H1 (cell line): Measurements from ENCODE around the gene HBB. TPM values are rescaled to one million over a fixed set of nuclear protein-coding genes. Genes with fewer than 3 reads are reported as not detected.

Experiments
- CTCF ChIA-PET: fragments of 300-600 bp; sonication (Branson Sonifier 250); formaldehyde crosslinking; loops from one replicate; lab custom pipeline; 2021; ENCODE audit not compliant: partially characterized antibody; lab: Charles Lee
- POLR2A ChIA-PET: fragments of 300-600 bp; sonication (Branson Sonifier 250); formaldehyde crosslinking; loops from one replicate; lab custom pipeline; 2021; ENCODE audit warnings: inconsistent platforms; ENCODE audit not compliant: partially characterized antibody; lab: Charles Lee
- DNase-seq, 2 experiments: peaks; one replicate each; pipeline versions ENCODE4 v3.0.0 to v3.0.0-alpha.2; 2010 to 2022; ENCODE audit warnings: low spot score in 2 of 2, low read depth in 1 of 2, mixed read lengths in 1 of 2
- FAIRE-seq: peaks from 2 replicates; lab custom pipeline; 2011; peaks lifted over from hg19 to GRCh38; lab: Jason Lieb, UNC
- H2AFZ ChIP-seq: 2 replicates; pipeline ENCODE4 v1.8.1; 2012; ENCODE audit warnings: low read length, inconsistent platforms
- H2AK5ac ChIP-seq: 2 replicates; pipeline ENCODE4 v1.6.1; 2013; ENCODE audit warnings: low read depth, low read length
- H2BK120ac ChIP-seq: replicated peaks from 2 replicates; pipeline ENCODE3; 2013; ENCODE audit warnings: low read depth, low read length, inconsistent platforms
- H2BK12ac ChIP-seq: 2 replicates; pipeline ENCODE4 v1.6.1; 2013; ENCODE audit warnings: low read depth, low read length
- H2BK15ac ChIP-seq: 2 replicates; pipeline ENCODE4 v1.6.1; 2013; ENCODE audit warnings: low read length
- H2BK20ac ChIP-seq: 2 replicates; pipeline ENCODE4 v1.6.1; 2013; ENCODE audit warnings: low read length
- H2BK5ac ChIP-seq: 2 replicates; pipeline ENCODE4 v1.6.1; 2013; ENCODE audit warnings: low read depth, low read length
- H3K14ac ChIP-seq: 2 replicates; pipeline ENCODE4 v1.6.1; 2013; ENCODE audit warnings: inconsistent platforms; ENCODE audit not compliant: insufficient read length
- H3K18ac ChIP-seq: 2 replicates; pipeline ENCODE4 v1.6.1; 2013; ENCODE audit warnings: low read length; ENCODE audit errors: extremely low read depth
- H3K23ac ChIP-seq: 2 replicates; pipeline ENCODE4 v1.6.1; 2013; ENCODE audit warnings: inconsistent platforms; ENCODE audit not compliant: insufficient read length
- H3K23me2 ChIP-seq: 2 replicates; pipeline ENCODE4 v1.6.1; 2013; ENCODE audit warnings: low read depth, low read length
- H3K27ac ChIP-seq: 2 replicates; pipeline ENCODE4 v1.6.1; 2011; ENCODE audit warnings: low read depth, low read length, inconsistent platforms
- H3K27me3 ChIP-seq, 4 experiments: replicated peaks in 1 of 4; 1 replicate in 1 of 4; 2 replicates in 3 of 4; pipeline versions ENCODE4 v1.6.1 to v1.8.1; 2011 to 2013; ENCODE audit warnings: low read length in 3 of 4, mild to moderate bottlenecking in 3 of 4, inconsistent platforms in 2 of 4, mixed read lengths in 2 of 4, moderate library complexity in 1 of 4; ENCODE audit not compliant: control insufficient read depth in 3 of 4, insufficient read depth in 3 of 4; ENCODE audit errors: extremely low read depth in 1 of 4
- H3K36me3 ChIP-seq, 4 experiments: 2 replicates each; pipeline versions ENCODE4 v1.6.1 to v1.8.1; 2011 to 2013; ENCODE audit warnings: mild to moderate bottlenecking in 4 of 4, low read length in 3 of 4, moderate library complexity in 2 of 4, control low read depth in 1 of 4, inconsistent platforms in 1 of 4; ENCODE audit not compliant: insufficient read depth in 4 of 4, control insufficient read depth in 2 of 4
- H3K4ac ChIP-seq: replicated peaks from 2 replicates; pipeline ENCODE3; 2013; ENCODE audit warnings: low read length, low read depth, mixed read lengths, inconsistent platforms; ENCODE audit not compliant: insufficient read length
- H3K4me1 ChIP-seq, 4 experiments: replicated peaks in 1 of 4; 1 replicate in 1 of 4; 2 replicates in 3 of 4; pipeline versions ENCODE4 v1.6.1 to v1.8.1; 2011 to 2013; ENCODE audit warnings: low read length in 3 of 4, inconsistent platforms in 2 of 4, mixed read lengths in 1 of 4; ENCODE audit not compliant: insufficient read depth in 4 of 4, control insufficient read depth in 3 of 4
- H3K4me2 ChIP-seq, 2 experiments: 2 replicates each; pipeline versions ENCODE4 v1.6.1 to v1.8.1; 2011 to 2013; ENCODE audit warnings: low read depth in 2 of 2, low read length in 2 of 2, control low read depth in 1 of 2, inconsistent platforms in 1 of 2, mild to moderate bottlenecking in 1 of 2; ENCODE audit not compliant: insufficient read depth in 1 of 2
- H3K4me3 ChIP-seq, 4 experiments: fragments of 200-600, 300-600 bp in 1 of 4; sonication (generic), shearing (Covaris generic), sonication (Bioruptor Twin) in 1 of 4; 2 replicates each; pipeline versions ENCODE4 v1.5.1 to v1.8.1; 2011 to 2016; ENCODE audit warnings: low read length in 4 of 4, low read depth in 3 of 4, control low read depth in 2 of 4, inconsistent platforms in 2 of 4, mild to moderate bottlenecking in 2 of 4, mixed read lengths in 1 of 4, moderate library complexity in 1 of 4; ENCODE audit not compliant: insufficient read depth in 2 of 4; ENCODE audit errors: extremely low read depth in 1 of 4
- H3K56ac ChIP-seq: replicated peaks from 2 replicates; pipeline ENCODE3; 2013; ENCODE audit warnings: low read depth, mild to moderate bottlenecking, mixed read lengths, low read length, inconsistent platforms; ENCODE audit not compliant: insufficient read length
- H3K79me1 ChIP-seq: 2 replicates; pipeline ENCODE4 v1.6.1; 2013; ENCODE audit warnings: low read depth, low read length, control low read depth
- H3K79me2 ChIP-seq, 2 experiments: 2 replicates each; pipeline versions ENCODE4 v1.6.1 to v1.8.1; 2012 to 2013; ENCODE audit warnings: low read length in 2 of 2, mild to moderate bottlenecking in 2 of 2, inconsistent platforms in 1 of 2; ENCODE audit not compliant: insufficient read depth in 2 of 2, control insufficient read depth in 1 of 2
- H3K9ac ChIP-seq, 4 experiments: replicated peaks in 1 of 4; 1 replicate in 1 of 4; 2 replicates in 3 of 4; pipeline versions ENCODE4 v1.6.1 to v1.8.1; 2011 to 2013; ENCODE audit warnings: low read depth in 3 of 4, low read length in 3 of 4, control low read depth in 2 of 4, mild to moderate bottlenecking in 2 of 4, moderate library complexity in 2 of 4, inconsistent platforms in 1 of 4; ENCODE audit errors: extremely low read depth in 1 of 4
- H3K9me3 ChIP-seq, 2 experiments: 2 replicates each; pipeline versions ENCODE4 v1.6.1 to v1.8.1; 2012 to 2013; ENCODE audit warnings: mild to moderate bottlenecking in 2 of 2, moderate library complexity in 2 of 2, control low read depth in 1 of 2, inconsistent platforms in 1 of 2, low read depth in 1 of 2, low read length in 1 of 2, mixed read lengths in 1 of 2; ENCODE audit not compliant: insufficient read depth in 2 of 2
- H4K20me1 ChIP-seq, 2 experiments: replicated peaks in 1 of 2; 2 replicates each; pipeline versions ENCODE3 to v1.8.1; 2011 to 2013; ENCODE audit warnings: inconsistent platforms in 2 of 2, low read length in 2 of 2, mild to moderate bottlenecking in 1 of 2; ENCODE audit not compliant: insufficient read depth in 2 of 2, control insufficient read depth in 1 of 2
- H4K5ac ChIP-seq: 2 replicates; pipeline ENCODE4 v1.6.1; 2013; ENCODE audit warnings: low read length, low read depth, mixed read lengths, inconsistent platforms; ENCODE audit not compliant: insufficient read length
- H4K8ac ChIP-seq: 2 replicates; pipeline ENCODE4 v1.8.0; 2013; ENCODE audit warnings: mild to moderate bottlenecking, moderate library complexity, low read length, inconsistent platforms; ENCODE audit not compliant: insufficient read depth; ENCODE audit errors: extremely low read depth
- H4K91ac ChIP-seq: replicated peaks from 2 replicates; pipeline ENCODE3; 2013; ENCODE audit warnings: low read length, mixed read lengths, inconsistent platforms; ENCODE audit not compliant: insufficient read length
- ASH2L ChIP-seq: fragments of 200-600, 300-600 bp; sonication (generic); IDR thresholded peaks from one replicate; pipeline ENCODE4 v1.7.1; 2017; ENCODE audit warnings: low read length
- BACH1 ChIP-seq: IDR thresholded peaks from 2 replicates; pipeline ENCODE4 v1.6.1; 2012; ENCODE audit warnings: low read length, improper control_type of control experiment
- CHD2 ChIP-seq: IDR thresholded peaks from 2 replicates; pipeline ENCODE4 v1.6.1; 2012; ENCODE audit warnings: low read length, improper control_type of control experiment
- HDAC6 ChIP-seq: IDR thresholded peaks from one replicate; pipeline ENCODE4 v1.7.1; 2012; ENCODE audit warnings: low read depth, mild to moderate bottlenecking, inconsistent platforms, low read length, moderate library complexity
- JUND ChIP-seq: IDR thresholded peaks from 2 replicates; pipeline ENCODE4 v1.6.1; 2011; ENCODE audit warnings: mild to moderate bottlenecking, improper control_type of control experiment, low read length
- KDM4A ChIP-seq: IDR thresholded peaks from one replicate; pipeline ENCODE4 v1.7.1; 2012; ENCODE audit warnings: low read depth, mild to moderate bottlenecking, moderate library complexity, low read length, inconsistent platforms; ENCODE audit not compliant: severe bottlenecking
- KDM5A ChIP-seq: fragments of 200-600 bp; IDR thresholded peaks from 2 replicates; pipeline ENCODE4 v1.7.1; 2012; ENCODE audit warnings: mild to moderate bottlenecking, low read length, inconsistent platforms, mixed read lengths
- MAFK ChIP-seq: IDR thresholded peaks from 2 replicates; pipeline ENCODE4 v1.6.1; 2012; ENCODE audit warnings: low read depth, mild to moderate bottlenecking, improper control_type of control experiment, low read length
- NANOG ChIP-seq: IDR thresholded peaks from 2 replicates; pipeline ENCODE4 v1.6.1; 2011; ENCODE audit warnings: low read length, low read depth, mild to moderate bottlenecking, inconsistent platforms; ENCODE audit not compliant: insufficient read depth, poor library complexity, severe bottlenecking
- RAD21 ChIP-seq, 2 experiments: IDR thresholded peaks in 1 of 2; conservative IDR thresholded peaks in 1 of 2; 2 replicates each; pipeline ENCODE4 v1.6.1; 2011; ENCODE audit warnings: low read depth in 2 of 2, low read length in 2 of 2, improper control_type of control experiment in 1 of 2, inconsistent platforms in 1 of 2, mild to moderate bottlenecking in 1 of 2, moderate library complexity in 1 of 2
- RBBP5 ChIP-seq: IDR thresholded peaks from 2 replicates; pipeline ENCODE4 v1.7.1; 2012; ENCODE audit warnings: low read depth, mild to moderate bottlenecking, inconsistent platforms, low read length, moderate library complexity, borderline replicate concordance
- SP1 ChIP-seq: IDR thresholded peaks from 2 replicates; pipeline ENCODE4 v1.6.1; 2011; ENCODE audit warnings: low read depth, low read length
- SRF ChIP-seq: IDR thresholded peaks from 2 replicates; pipeline ENCODE4 v1.6.1; 2011; ENCODE audit warnings: mild to moderate bottlenecking, low read depth, low read length, moderate library complexity
- TBP ChIP-seq: IDR thresholded peaks from 2 replicates; pipeline ENCODE4 v1.6.1; 2011; ENCODE audit warnings: low read depth, low read length, improper control_type of control experiment
- WGBS, 2 experiments: shearing (Covaris generic) in 1 of 2; methylation state at CpG; one replicate each; pipeline versions ENCODE4 v1.1.6 to v1.1.7; 2013 to 2015; ENCODE audit warnings: low lambda C conversion rate in 2 of 2, mixed read lengths in 2 of 2, inconsistent platforms in 1 of 2, low coverage in 1 of 2, missing lambda C conversion rate in 1 of 2; ENCODE audit not compliant: insufficient replicate concordance in 2 of 2, insufficient coverage in 1 of 2, insufficient read length in 1 of 2; ENCODE audit errors: extremely low coverage in 1 of 2, missing lambda C conversion rate in 1 of 2; 5-methylcytosine and 5-hydroxymethylcytosine counted together
- polyA plus RNA-seq, 7 experiments: library from polyadenylated mRNA; depleted of rRNA in 3 of 7; stranded (reverse) in 5 of 7; unstranded in 2 of 7; fragments of >200 nt in 5 of 7; fragments of 200-250 nt in 2 of 7; gene quantifications; 1 replicate in 5 of 7; 2 replicates in 1 of 7; 4 replicates in 1 of 7; pipeline versions ENCODE4 v1.2.1 to v1.2.3, GENCODE V29; 2011 to 2013; ENCODE audit warnings: missing spikeins in 2 of 7, mixed read lengths in 2 of 7
- total RNA-seq: library from RNA; stranded (reverse); fragmentation: NEBNext Ultra II Directional; extraction: Animal tissue kit (Norgen Biotek cat#: 25700); gene quantifications from 2 replicates; pipeline ENCODE4 v1.2.1, GENCODE V29; 2021

The HBB gene
- total and polyA plus RNA-seq, 2 of the 8 experiments (the other 6 are each of a cell fraction or from before 2014, with no cell fraction given) = not detected

- Histone ChIP-seq H2AK5ac (no peak overlapping the region), H4K20me1 (no peaks in the 10 kb centered on the region), H2BK5ac (no peak overlapping the region), H3K79me2 (no peaks in the 10 kb centered on the region), H2BK12ac (no peak overlapping the region), H3K4me1 (no peaks in the 10 kb centered on the region), H2BK20ac (no peak overlapping the region), H3K27ac (no peak overlapping the region), H4K91ac (no peak overlapping the region), H4K5ac (no peak overlapping the region), H3K4ac (no peak overlapping the region), H3K18ac (no peak overlapping the region), H3K23me2 (no peaks in the 10 kb centered on the region; the same call in 1 of the 2 replicates), H4K8ac (no peak overlapping the region), H2BK120ac (no peak overlapping the region), H3K4me3 (no peak overlapping the region), H3K56ac (no peak overlapping the region), H3K79me1 (no peaks in the 10 kb centered on the region), H3K23ac (no peak overlapping the region), H3K36me3 (no peaks in the 10 kb centered on the region), H2BK15ac (no peak overlapping the region), H3K9ac (no peak overlapping the region), H3K9me3 (no peaks in the 10 kb centered on the region), H3K27me3 (no peaks in the 10 kb centered on the region), H2AFZ (no peak overlapping the region), H3K14ac (no peak overlapping the region), H3K4me2 (no peak overlapping the region)
- DNase-seq = no peak
- ChIA-PET POLR2A (no interaction called here), CTCF (no interaction called here)
- WGBS, 2 experiments = 85% methylated on average over 10 of the region's 10 CpGs; no CpG with 5 or more reads in 1 of the 2 experiments
- FAIRE-seq = no peak
- TF ChIP-seq HDAC6 = no peak
- no peak for TF ChIP-seq KDM5A
- no peak for TF ChIP-seq NANOG
- no peak for TF ChIP-seq JUND
- TF ChIP-seq ASH2L = no peak
- TF ChIP-seq SP1 = no peak
- no peak for TF ChIP-seq RAD21 (IDR thresholded peaks at IDR 0.05 in 1 of 2, conservative IDR thresholded peaks at IDR 0.05 in 1 of 2; ENCODE audit: low read depth in 2 of 2, low read length in 2 of 2)
- no peak for TF ChIP-seq MAFK
- TF ChIP-seq BACH1 = no peak
- TF ChIP-seq RBBP5 = no peak
- TF ChIP-seq TBP = no peak
- no peak for TF ChIP-seq SRF
- TF ChIP-seq CHD2 = no peak
- no peak for TF ChIP-seq KDM4A
These were observed 48.6 kb downstream of the HBB start for GRCh38 chr11:5178046-5178837.
